Epithelial cell of proximal tubule (primary cell): ENCODE results near the gene DNAJB5. TPM values are rescaled to one million over a fixed set of nuclear protein-coding genes. Genes with fewer than 3 reads are reported as not detected.
"Not testable (repeated sequence)": the region's sequence is repeated elsewhere in the genome, so short reads cannot be mapped to it uniquely, and the experiment has no call there.

Experiments used
- DNase-seq: peaks from one replicate; pipeline ENCODE4 v3.0.0-alpha.2; 2011; ENCODE audit warnings: low read depth
- H3K4me3 ChIP-seq: 2 replicates; pipeline ENCODE4 v1.5.1; 2011; ENCODE audit warnings: low read depth, mild to moderate bottlenecking, low read length
- CTCF ChIP-seq: conservative IDR thresholded peaks from 2 replicates; pipeline ENCODE4 v1.5.1; 2012; ENCODE audit warnings: low read depth, mild to moderate bottlenecking, low read length
- total RNA-seq: library from RNA; depleted of rRNA; stranded (reverse); fragments of >200 nt; gene quantifications from 2 replicates; pipeline ENCODE4 v1.2.3, GENCODE V29; 2015

Gene DNAJB5
- total RNA-seq, 1 donor from 2014 or later = 20.2 TPM

- H3K4me3 ChIP-seq = no peak overlapping the region
Measured at GRCh38 chr9:35000535-35001284, 11.2 kb downstream of the DNAJB5 start.

DNA sequence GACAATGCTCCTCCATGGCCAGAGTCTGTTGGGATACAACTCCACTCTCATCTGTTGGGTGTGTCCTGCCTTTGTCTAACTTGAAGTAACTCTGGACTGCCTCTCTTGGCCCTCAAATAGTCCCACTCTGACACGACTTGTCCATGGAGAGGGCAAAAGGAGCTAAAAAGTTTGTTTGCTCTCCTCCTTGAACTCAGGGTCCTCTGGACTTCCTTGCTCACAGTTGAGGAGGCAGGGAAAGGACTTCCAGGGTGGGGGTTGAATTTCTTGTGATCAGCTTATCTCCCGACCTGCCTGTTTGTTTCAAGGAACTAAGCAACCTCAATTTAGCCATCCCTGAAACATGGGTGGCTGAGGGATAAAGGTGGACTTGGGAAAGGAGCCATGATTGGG lies 11.7 kb downstream of the DNAJB5 start:
- H3K4me3 ChIP-seq = no peak overlapping the region
- TF ChIP-seq CTCF = no peak
- DNase-seq = no peak

More at GRCh38 chr9:35000535-35001284, 11.2 kb downstream of the DNAJB5 start:
- no peak for DNase-seq
- no peak for TF ChIP-seq CTCF

DNA sequence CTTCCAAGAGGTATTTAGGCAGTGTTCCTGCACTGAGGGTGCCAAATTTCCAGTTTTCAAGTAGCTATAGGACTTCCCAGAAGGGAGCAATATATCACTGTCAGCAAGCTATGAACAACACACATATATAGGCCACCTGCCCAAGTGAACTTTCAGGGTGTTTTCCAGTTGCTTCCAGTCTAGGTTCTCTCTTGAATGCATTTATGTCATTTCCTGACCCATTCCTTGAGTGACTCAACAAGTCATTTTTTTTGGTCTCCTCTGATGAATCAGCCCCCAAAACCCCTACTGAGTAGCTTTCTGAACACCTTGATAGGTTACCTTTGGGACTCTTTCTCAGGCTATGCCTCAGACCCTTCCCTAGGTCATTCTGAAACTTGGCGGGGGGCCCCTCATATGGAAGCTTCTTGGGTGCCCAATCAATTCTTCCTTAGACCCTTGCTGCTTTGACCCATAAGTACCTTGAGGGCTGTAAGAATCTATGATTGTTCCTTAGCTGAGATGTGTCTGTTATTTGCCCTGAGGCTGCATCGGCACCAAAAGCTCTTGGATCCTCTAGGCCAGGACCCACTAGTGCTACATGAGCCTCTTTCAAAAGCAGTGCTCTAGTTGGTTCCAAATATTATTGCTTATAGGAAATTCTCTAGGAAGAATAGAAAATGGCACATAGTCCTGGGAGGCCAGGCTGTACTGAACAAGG lies 12.4 kb downstream of the DNAJB5 start:
- H3K4me3 ChIP-seq = no peak overlapping the region
- TF ChIP-seq CTCF = no peak
- no peak for DNase-seq

DNA sequence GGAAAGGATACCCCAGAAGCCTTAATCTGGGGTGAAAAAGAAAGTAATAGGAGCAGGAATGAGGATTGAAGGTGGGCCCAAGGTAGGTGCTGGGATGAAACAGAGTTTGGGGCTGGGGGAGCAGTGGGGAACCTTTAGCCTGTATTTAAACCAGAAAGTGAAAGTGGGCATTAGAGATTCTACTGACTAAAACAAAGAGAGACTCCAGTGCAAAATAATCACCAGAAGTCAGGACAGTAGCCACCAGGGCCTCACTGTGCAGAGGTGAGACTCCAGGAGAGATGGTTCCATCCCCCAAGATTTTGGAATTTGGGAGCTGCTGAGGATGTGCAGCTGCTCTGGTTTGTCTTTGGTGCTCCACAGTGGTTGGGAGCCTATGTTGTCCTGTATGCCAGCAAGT lies 13.1 kb downstream of the DNAJB5 start:
- DNase-seq = no peak
- TF ChIP-seq CTCF = no peak
- no peak overlapping the region for H3K4me3 ChIP-seq

GRCh38 chr9:35004299-35004698 lies 14.8 kb downstream of the DNAJB5 start:
- DNase-seq, H3K4me3 ChIP-seq: not testable (repeated sequence)

DNA sequence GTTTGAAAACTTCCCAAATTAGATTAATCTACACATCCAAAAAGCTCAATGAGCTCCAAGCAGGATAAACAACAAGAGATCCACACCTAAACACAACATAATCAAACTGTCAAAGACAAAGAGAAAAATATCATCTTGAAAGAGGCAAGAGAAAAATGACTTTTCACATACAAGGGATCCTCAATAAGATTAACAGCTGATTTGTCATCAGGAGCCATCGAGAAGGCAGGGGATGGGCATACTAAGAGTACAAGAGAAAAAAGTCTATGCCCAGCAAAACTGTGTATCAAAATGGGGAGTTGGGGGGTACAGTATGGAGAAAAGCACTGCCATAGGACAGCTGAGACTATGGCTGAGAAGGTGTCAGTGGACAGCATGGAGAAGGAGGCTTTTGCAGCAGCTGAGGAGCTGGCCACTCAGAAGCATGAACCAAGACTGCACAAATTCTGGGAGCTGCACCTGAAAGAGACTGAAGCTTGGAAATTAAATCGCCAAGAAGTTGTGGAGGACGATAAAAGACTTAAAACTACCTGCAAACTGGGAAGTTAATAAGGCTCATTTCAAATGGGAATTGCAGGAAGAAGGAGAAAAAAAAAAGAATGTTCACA lies 20.9 kb downstream of the DNAJB5 start:
- no peak for TF ChIP-seq CTCF
- DNase-seq = no peak
- no peak overlapping the region for H3K4me3 ChIP-seq

DNA sequence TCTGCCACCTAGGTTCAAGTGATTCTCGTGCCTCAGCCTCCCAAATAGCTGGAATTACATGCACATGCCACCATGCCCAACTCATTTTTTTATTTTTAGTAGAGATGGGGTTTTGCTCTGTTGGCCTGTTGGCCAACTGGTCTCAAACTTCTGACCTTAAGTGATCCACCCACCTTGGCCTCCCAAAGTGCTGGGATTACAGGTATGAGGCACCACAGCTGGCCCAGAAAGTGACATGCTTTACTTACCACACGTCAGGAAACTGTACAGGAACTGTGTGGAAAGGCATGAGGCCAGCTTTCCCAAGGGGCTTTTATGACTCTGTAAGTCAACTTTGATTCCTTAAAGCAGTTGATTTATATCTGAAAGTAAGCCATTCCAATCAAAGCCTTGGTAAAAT lies 25.0 kb downstream of the DNAJB5 start:
- no peak for DNase-seq
- no peak for TF ChIP-seq CTCF
- H3K4me3 ChIP-seq = no peak overlapping the region

GRCh38 chr9:35023443-35023842 lies 33.9 kb downstream of the DNAJB5 start:
- DNase-seq, H3K4me3 ChIP-seq: not testable (repeated sequence)
